C4-2B (cell line): ENCODE results near the gene KLHL36.
"Not testable (repeated sequence)": the region's sequence is repeated elsewhere in the genome, so short reads cannot be mapped to it uniquely, and the experiment has no call there.

Experiments used
- H3K27ac ChIP-seq: fragments of 450-650 bp; 2 replicates; pipeline ENCODE4 v1.5.1; 2017
- ZFX ChIP-seq: fragments of 450-650 bp; IDR thresholded peaks from 2 replicates; pipeline ENCODE4 v1.6.1; 2017
- TF ChIP-seq, protein P1 (sequence below): fragments of 450-650 bp; conservative IDR thresholded peaks from 2 replicates; pipeline ENCODE4 v1.5.1; 2017; ENCODE audit warnings: mild to moderate bottlenecking

Gene KLHL36

DNA sequence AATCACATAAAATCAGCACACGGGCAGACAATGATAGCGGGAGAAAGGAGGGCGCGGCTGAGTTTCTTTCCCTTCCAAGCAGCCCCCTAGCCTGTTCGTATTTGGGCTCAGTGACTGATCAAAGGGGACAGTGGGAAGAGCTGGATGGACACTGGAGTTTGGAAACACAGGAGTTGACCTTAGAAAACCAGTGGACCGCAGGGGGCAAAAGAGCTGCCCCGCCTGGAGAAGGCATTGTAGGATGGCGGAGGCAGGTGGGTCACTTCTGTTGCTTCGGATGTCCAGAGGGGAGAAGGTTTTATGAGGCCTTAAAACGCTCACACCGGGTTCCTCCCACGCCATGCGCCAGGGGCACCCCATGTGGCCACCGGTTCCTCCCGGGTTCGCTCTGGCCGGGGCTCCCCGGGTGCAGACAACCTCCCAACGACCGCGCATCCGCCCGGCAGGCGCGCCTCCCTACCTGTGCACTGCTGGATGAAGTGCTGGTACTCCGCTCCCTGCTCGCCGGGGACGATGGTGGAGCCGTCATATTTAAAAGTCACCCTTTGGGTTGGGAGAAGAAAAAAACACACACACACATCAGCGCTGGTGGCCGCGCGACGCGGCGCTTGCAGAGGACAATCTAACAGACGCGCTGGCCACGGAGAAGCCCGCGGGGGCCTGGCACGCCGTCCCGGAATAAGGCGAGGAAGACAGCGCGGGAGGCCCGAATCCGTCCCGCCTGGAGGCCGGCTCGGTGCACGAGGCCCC lies 31.1 kb upstream of the KLHL36 start:
- TF ChIP-seq, protein P1, sequence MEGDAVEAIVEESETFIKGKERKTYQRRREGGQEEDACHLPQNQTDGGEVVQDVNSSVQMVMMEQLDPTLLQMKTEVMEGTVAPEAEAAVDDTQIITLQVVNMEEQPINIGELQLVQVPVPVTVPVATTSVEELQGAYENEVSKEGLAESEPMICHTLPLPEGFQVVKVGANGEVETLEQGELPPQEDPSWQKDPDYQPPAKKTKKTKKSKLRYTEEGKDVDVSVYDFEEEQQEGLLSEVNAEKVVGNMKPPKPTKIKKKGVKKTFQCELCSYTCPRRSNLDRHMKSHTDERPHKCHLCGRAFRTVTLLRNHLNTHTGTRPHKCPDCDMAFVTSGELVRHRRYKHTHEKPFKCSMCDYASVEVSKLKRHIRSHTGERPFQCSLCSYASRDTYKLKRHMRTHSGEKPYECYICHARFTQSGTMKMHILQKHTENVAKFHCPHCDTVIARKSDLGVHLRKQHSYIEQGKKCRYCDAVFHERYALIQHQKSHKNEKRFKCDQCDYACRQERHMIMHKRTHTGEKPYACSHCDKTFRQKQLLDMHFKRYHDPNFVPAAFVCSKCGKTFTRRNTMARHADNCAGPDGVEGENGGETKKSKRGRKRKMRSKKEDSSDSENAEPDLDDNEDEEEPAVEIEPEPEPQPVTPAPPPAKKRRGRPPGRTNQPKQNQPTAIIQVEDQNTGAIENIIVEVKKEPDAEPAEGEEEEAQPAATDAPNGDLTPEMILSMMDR = no peak
- TF ChIP-seq ZFX = no peak; the same call in 1 of the 2 replicates
- H3K27ac ChIP-seq = peak overlapping the region; percentile 72

DNA sequence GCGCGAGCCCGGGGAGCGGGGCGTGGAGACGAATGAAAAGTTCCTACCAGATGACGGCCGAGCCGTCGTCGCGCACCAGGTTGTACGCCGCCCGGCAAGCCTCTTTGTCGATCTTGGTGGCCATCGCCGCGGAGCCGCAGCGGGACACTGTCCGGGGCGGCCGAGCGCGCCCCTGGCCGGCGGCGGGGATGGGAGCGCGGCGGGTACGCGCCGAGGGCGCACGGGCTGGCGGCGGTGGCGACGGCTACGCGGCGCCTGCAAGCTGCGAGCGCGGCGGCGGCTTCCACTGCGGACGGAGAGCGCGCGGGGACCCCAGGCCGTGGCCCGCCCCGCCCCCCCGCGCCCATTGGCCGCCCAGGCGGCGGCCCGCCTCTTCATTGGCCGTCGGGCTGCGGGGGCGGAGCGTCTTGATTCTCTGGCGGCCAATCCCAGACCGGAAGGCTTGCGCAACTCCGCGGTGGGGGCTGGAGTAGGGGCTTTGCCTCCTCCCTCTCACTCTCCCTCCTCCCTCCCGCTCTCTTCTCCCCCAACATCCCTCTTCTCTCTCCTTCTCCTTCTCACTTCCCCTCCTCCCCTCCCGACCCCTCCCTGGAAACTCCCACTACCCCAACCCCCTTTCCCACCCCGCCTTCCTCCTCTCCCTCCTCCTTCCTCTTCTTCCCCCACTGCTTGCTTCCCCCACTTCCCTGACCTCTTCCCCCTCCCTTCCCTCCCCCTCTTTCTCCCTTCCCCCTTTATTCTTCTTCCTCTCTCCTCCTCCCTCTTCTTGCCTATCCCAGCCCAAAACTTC lies 30.3 kb upstream of the KLHL36 start, which contains the start of gene COTL1:
Gene COTL1, minus strand, starts transcription at position 288 of the 790 bp plus-strand sequence. Its CDS starts 164 bp downstream, at position 124.
- TF ChIP-seq ZFX = peak; percentile 51; the same call in 1 of the 2 replicates
- TF ChIP-seq, protein P1 = no peak
- H3K27ac ChIP-seq = peak within 1 kb of the TSS; percentile 72

- no peak overlapping the region for H3K27ac ChIP-seq
- TF ChIP-seq, protein P1 = no peak
- no peak for TF ChIP-seq ZFX
Observed at GRCh38 chr16:84618581-84619460, 29.5 kb upstream of the KLHL36 start.

DNA sequence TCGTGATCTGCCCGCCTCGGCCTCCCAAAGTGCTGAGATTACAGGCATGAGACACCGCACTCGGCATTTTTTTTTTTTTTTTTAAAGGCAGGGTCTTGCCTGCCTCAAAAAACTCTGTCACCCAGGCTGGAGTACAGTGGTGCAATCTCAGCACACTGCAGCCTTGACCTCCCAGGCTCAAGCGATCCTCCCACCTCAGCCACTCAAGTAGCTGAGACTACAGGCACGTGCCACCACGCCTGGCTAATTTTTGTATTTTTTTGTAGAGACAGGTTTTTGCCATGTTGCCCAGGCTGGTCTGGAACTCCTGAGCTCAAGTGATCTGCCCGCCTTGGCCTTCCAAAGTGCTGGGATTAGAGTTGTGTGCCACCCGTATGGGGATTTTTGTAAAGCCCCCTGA lies 27.4 kb upstream of the KLHL36 start:
- H3K27ac ChIP-seq = not testable (repeated sequence)

- no peak overlapping the region for H3K27ac ChIP-seq
- TF ChIP-seq, protein P1 = no peak
- TF ChIP-seq ZFX = no peak
Observed at GRCh38 chr16:84625556-84625955, 22.8 kb upstream of the KLHL36 start.

DNA sequence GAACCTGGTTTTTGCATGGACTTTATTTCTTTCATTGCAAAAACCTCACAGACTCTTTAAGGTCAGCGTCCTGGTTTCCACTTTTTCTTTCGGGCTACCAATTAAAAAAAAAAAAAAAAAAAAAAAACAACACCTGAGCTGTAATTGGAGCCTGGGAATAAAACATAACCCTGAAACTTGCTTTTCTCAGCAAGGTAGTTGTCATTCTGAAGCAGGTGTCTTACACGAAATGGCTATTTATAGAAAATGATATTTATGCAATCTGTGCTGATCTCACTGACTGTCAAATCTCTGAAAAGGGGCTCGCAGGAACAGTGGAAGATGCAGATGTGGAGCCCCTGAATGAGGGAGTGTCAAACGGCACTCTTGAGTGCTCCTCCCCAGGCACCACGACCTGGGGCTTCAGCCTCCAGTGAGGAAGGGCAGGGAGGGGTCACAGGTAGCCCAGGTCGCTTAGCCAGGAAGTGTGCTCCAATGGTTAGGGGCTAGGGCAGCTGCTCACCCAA lies 20.0 kb upstream of the KLHL36 start:
- no peak overlapping the region for H3K27ac ChIP-seq
- TF ChIP-seq, protein P1 = no peak
- no peak for TF ChIP-seq ZFX

DNA sequence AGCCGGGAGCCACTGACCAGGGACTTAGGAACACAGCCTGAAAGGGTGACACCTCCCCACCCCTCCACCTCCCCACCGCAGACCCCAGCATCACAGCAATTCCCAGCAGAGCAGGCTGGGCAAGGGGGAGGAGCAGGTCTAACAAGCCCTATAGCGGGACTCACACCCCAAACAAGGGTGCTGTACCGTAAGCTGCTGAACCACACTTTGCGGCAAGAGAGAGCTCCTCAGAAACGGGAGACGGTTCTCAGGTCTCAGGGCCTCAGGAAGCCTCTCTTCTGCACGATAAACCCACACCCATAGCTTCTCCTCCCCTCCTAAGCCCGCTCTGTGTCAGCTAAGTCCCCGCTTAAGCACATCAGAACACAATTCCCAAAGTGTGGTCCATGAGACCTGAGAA lies 18.7 kb upstream of the KLHL36 start:
- TF ChIP-seq, protein P1 = no peak
- no peak for TF ChIP-seq ZFX
- no peak overlapping the region for H3K27ac ChIP-seq
